Fibroblast of skin of scalp (primary cell): Measurements from ENCODE around the gene LPIN1.
A peak's percentile ranks its signal among the peaks of the same experiment; 100 is the strongest.
"Not testable (repeated sequence)": the region's sequence is repeated elsewhere in the genome, so short reads cannot be mapped to it uniquely, and the experiment has no call there.

Source experiments
- DNase-seq: peaks from one replicate; pipeline ENCODE4 v3.0.0-alpha.2; 2013

LPIN1 gene

DNA sequence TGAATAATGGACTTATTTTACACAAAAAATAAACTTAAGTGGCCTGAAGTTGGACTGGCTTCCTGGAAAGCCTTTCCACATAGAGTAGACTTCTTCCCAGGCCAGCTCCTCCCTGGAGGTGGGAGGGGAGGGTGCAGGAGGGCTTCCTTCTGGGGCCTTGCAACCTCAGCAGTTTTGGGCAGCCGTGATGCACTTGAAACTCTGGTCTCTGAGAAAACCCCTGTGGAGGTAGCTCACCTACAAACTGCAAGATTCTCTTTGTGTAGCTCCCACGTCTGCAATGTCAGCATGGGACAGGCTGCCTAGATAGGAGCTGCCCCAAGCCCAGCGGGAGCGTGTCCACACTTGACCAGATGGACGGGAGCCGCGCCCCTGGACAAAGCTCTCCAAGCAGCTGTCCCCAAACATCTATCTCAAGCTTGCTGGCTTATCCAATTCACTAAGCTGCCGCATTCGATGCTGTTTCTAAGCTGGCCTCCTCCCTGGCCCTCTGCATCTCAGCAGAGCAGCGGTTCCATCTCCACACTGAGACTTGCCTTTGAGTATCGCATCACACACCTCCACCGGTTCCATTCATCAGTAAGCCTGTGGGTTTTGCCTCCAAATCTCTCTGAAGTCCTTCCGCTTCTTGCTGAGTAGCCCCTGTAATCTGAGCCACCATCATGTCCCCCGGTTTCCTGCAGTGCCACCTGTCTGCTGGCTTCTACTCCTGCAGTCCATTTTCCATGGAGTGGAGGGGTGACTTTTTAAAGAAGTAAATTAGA is 1.6 kb upstream of the LPIN1 start:
- DNase-seq = peak; percentile 27

DNA sequence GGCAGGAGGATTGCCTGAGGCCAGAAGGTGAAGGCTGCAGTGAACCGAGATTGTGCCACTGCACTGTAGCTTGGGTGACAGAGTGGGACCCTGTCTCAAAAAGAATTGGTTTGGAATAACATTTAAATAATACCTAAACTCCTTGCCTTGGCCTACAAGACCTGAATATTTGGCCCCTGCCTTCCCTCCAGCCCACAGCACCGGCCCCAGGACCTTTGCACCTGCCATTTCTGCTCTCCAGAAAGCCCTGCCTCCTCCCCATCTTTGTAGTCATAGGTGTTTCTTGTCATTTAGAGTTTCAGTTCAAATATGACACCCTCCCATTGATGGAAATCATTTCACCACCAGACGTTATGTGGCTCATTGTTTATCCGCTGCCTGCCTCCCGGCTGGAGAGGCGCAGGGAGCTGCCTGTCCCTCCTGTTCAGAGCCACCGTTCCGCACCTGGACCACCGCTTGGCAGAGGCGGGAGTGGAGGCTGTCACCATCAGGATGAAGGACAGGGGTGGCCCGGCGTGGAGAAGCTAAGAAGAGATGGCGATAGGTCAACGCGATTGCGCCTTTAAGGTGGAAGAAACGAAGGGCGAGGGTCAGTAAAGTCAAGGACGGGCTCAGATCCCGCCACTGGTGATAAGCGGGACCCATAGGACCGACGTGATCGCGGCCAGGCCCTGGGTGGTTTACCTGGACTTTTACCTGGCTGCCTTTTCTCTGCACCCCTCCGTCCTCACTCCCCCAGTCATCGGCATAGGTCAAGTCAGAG is 638 bp upstream of the LPIN1 start:
- DNase-seq = no peak

DNA sequence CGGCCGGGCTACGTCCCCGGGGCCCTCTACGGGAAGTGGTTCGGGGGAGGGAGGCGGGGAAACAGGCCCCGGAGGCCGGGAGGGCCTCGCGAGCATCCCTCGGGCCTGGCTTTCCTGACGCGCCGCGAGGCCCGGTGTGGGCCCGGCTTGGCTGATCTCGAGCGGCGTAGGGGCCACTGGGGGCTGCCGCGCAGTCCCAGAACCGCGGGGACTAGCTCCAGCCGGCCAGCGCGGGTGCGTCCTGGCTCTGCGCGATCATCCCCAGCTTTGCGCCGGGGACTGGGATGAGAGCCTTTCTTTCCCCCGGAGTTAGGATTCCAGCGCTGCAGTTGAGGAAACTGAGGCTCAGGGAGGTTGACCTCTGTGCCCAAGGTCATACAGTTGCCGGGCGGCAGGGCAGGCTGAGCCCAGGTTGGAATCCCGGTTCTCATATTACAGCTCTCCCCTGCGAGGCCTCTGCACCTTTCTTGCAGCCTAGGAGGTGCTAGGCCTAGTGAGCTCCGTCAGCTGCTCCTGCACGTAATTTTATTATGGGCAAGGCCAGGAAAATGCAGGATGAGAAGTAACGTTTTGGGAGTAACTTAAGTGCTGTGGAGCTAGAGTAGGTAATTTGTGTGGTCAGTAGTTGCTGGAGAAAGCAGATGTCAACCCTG is 501 bp downstream of the LPIN1 start:
- no peak for DNase-seq

- DNase-seq = no peak
Measured at GRCh38 chr2:11748018-11748860, 1.8 kb downstream of the LPIN1 start.

- DNase-seq = no peak
Measured at GRCh38 chr2:11748861-11749645, 2.6 kb downstream of the LPIN1 start.

- no peak for DNase-seq
Measured at GRCh38 chr2:11749646-11750349, 3.4 kb downstream of the LPIN1 start.

GRCh38 chr2:11750422-11750821 is 4.0 kb downstream of the LPIN1 start:
- no peak for DNase-seq

GRCh38 chr2:11750917-11751316 is 4.5 kb downstream of the LPIN1 start:
- no peak for DNase-seq

DNA sequence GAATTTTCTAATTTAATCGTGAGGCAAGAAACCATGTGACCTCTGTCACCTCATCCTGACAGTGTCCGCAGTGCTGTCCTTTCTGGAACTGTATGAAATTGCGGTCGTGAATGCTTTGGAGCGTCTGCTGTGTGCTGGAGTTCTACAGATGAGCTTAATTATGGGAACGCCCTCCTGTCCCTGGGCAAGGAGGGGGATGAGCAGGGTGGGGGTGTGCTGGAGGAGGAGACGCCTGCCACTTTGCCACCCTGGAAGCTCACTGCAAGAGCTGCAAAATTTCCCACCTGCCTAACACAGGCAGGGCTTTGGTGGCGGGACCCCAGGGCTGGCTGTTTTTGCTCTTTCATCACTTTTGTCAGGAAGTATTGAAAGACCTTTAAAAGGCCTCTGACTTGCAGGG is 6.5 kb downstream of the LPIN1 start:
- no peak for DNase-seq

GRCh38 chr2:11753452-11753885 is 7.0 kb downstream of the LPIN1 start:
- no peak for DNase-seq

- DNase-seq = peak; percentile 46
Measured at GRCh38 chr2:11753886-11754699, 7.7 kb downstream of the LPIN1 start.

DNA sequence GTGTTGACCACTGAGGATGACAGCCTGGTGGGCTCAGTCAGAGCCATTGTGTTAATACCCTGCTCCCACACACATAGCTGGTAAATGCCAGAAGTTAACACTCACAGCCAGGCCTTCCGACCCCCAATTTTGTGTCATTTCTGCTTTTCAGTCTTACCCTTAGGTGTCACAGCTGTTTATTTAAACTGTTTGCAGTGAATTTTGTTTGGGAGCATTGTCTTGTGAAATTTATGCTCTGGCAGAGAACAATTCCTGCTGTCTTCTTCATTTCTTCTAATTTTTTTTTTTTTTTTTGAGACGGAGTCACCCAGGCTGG is 8.2 kb downstream of the LPIN1 start:
- no peak for DNase-seq

GRCh38 chr2:11757101-11757500 is 10.7 kb downstream of the LPIN1 start:
- DNase-seq = no peak

DNA sequence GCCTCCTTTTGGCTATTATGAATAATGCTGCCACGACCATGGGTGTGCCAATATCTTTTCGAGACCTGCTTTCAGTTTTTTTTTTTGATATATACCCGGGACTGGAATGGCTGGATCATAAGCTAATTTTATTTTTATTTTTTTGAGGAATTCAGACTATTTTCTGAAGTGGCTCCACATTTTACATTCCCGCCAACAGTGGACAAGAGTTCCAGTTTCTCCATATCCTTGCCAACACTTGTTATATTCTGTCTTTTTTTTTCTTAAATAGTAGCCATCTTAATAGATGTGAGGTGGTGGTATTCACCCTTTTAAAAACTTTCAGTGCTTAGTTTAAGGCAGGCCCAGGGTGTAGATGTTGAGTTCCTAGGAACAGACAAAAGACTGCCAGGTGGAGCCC is 11.8 kb downstream of the LPIN1 start:
- DNase-seq = no peak

DNA sequence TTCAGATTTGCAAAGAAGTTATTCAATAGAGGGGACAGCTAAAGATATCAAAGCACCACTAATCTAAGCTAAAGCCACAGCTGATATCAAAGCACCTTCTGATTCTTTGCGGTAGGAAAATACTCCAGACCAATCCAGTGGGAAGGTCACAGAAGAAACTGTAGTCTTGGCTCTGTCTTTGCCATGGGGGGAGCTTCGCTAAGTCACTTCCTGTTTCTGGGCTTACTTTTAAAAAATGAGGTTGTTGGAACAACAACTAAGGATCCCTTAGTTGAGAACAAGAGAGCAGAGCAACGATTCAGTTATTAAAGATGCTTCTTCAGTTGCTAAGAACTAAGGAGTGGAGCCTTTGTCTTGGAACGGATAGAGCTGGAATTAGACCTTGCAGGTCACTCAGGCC is 12.2 kb downstream of the LPIN1 start:
- DNase-seq = no peak

DNA sequence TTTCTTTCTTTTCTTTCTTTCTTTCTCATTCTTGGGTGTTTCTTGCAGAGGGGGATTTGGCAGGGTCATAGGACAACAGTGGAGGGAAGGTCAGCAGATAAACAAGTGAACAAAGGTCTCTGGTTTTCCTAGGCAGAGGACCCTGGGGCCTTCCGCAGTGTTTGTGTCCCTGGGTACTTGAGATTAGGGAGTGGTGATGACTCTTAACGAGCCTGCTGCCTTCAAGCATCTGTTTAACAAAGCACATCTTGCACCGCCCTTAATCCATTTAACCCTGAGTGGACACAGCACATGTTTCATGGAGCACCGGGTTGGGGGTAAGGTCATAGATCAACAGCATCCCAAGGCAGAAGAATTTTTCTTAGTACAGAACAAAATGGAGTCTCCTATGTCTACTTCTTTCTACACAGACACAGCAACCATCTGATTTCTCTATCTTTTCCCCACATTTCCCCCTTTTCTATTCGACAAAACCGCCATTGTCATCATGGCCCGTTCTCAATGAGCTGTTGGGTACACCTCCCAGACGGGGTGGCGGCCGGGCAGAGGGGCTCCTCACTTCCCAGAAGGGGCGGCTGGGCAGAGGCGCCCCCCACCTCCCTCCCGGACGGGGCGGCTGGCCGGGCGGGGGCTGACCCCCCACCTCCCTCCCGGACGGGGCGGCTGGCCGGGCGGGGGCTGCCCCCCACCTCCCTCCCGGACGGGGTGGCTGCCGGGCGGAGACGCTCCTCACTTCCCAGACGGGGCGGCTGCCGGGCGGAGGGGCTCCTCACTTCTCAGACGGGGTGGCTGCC is 12.9 kb downstream of the LPIN1 start:
- DNase-seq = not testable (repeated sequence)

DNA sequence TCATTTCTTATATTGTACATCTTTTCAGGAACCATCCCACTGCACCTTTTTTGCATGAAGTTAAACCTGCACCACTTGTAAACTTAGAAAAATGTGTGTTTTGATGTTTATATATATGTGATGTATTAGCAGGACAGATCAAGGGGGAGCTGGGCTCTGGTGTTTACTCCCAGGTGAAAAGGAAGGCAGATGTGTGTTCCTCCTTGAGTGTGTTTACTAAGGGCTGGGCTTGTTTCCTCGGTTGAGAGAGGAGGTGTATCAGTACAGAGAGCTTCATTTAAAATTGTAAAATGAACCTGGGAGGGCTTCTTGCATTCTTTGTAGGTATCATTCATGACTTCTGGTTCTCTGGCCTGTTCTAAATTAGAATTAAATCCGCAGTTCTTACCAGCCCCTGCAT is 14.8 kb downstream of the LPIN1 start:
- DNase-seq = no peak

DNA sequence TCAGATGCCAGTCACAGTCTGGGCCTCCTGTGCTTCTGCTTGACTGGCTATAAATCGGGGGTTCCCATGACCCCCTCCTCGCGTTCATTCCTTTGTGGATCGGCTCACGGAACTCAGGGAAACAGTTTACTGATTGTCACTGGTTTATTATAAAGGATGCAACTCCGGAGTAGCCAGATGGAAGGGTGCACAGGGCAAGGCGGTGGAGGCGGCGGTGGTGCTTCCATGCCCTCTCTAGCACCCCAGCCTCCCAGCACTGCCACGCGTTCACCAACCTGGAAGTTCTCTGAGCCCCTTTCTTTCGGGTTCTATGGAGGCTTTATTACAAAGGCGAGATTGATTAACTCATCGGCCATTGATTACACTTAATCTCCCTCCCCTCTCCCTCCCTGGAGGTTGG is 15.6 kb downstream of the LPIN1 start:
- no peak for DNase-seq

DNA sequence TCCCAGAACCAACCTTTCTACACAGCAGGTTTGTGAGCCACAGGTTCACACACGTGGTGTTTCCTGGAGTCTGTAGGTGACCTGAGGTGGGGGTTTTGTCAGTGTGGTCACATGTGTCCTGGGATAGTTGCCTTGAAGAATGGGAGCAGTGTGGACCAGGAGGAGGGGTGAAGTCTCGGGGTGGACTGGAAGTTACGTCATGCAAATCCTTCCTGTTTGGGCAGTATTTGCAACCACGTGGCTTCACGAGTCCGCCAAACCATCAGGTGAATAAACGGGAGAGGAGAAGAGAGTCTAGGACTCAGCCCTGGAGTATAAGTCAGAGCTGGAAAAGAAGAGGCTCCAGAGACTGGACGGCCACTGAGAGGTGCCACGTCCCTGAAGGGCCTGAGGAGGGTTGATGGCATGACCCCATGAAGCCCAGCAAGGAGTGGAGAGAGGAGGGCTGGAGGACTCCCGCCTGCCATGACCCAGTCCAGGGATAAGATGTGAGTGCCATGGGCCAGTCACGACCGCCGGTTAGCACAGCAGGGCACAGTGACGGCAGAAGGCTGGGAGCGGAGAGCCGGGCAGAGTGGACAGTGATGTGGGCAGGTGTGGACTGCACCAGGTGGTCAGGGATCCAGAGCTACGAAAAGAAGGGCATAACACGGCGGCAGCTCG is 16.5 kb downstream of the LPIN1 start:
- no peak for DNase-seq
